OCI-LY3 (cell line): Measurements from ENCODE around the gene GMPS.

Experiments used
- EZH2phosphoT487 ChIP-seq: fragments of 200-600 bp; shearing (Covaris generic); IDR thresholded peaks from 2 replicates; pipeline ENCODE4 v1.6.1; 2018; ENCODE audit warnings: antibody characterized with exemption, mixed run types, low read depth
- TF ChIP-seq, protein P1 (sequence below): fragments of 200-600, 300-600 bp; sonication (generic); IDR thresholded peaks from 2 replicates; pipeline ENCODE4 v1.5.1; 2014; ENCODE audit warnings: antibody characterized with exemption, low read length, low read depth

DNA sequence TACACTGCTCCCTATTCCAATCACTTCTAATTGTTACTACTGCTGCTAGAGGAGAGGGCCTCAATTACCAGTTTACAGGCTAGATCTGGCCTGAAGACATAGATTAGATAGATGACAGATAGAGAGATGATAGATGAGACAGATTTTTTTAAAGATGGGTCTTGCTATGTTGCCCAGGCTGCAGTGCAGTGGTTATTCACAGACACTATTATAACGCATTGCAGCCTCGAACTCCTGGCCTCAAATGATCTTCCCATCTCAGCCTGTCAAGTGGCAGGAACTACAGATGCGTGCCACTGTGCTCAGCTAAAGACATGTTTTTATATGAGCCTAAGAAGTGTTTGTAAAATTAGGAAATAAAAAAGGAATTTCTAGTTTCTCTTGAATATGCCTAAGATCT, 22.5 kb upstream of the GMPS start:
- TF ChIP-seq, protein P1, sequence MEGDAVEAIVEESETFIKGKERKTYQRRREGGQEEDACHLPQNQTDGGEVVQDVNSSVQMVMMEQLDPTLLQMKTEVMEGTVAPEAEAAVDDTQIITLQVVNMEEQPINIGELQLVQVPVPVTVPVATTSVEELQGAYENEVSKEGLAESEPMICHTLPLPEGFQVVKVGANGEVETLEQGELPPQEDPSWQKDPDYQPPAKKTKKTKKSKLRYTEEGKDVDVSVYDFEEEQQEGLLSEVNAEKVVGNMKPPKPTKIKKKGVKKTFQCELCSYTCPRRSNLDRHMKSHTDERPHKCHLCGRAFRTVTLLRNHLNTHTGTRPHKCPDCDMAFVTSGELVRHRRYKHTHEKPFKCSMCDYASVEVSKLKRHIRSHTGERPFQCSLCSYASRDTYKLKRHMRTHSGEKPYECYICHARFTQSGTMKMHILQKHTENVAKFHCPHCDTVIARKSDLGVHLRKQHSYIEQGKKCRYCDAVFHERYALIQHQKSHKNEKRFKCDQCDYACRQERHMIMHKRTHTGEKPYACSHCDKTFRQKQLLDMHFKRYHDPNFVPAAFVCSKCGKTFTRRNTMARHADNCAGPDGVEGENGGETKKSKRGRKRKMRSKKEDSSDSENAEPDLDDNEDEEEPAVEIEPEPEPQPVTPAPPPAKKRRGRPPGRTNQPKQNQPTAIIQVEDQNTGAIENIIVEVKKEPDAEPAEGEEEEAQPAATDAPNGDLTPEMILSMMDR: no peak
- no peak for TF ChIP-seq EZH2phosphoT487
